K562 (cell line): Measurements from ENCODE around the gene KCTD18. TPM values are rescaled to one million over a fixed set of nuclear protein-coding genes. Genes with fewer than 3 reads are reported as not detected.
A peak's percentile ranks its signal among the peaks of the same experiment; 100 is the strongest.

Experiments used
- EP400 ChIP-seq: fragments of 450-650 bp; IDR thresholded peaks from 2 replicates; pipeline ENCODE4 v1.6.1; 2017; ENCODE audit warnings: antibody characterized with exemption, mild to moderate bottlenecking, moderate library complexity
- FOXM1 ChIP-seq, 2 experiments: fragments of 450-650 bp in 1 of 2; sonication (generic) in 1 of 2; formaldehyde crosslinking in 1 of 2; IDR thresholded peaks; 2 replicates each; pipeline versions ENCODE4 v1.6.1 to v1.9.0; 2017 to 2022; ENCODE audit warnings: low read depth in 2 of 2, mild to moderate bottlenecking in 2 of 2, missing genetic modification reagents in 1 of 2, moderate library complexity in 1 of 2
- GABPB1 ChIP-seq: sonication (generic); formaldehyde crosslinking; IDR thresholded peaks from 2 replicates; pipeline ENCODE4 v1.8.0; 2022; ENCODE audit warnings: mild to moderate bottlenecking, missing genetic modification reagents
- GTF3C2 ChIP-seq: IDR thresholded peaks from 3 replicates; pipeline ENCODE4 v1.6.1; 2011; ENCODE audit warnings: borderline replicate concordance, mild to moderate bottlenecking, moderate library complexity; ENCODE audit not compliant: insufficient read length; ENCODE audit errors: extremely low read depth
- ID3 ChIP-seq, 2 experiments: fragments of 250-450 bp in 1 of 2; fragments of 450-650 bp in 1 of 2; sonication (Bioruptor Pico) in 1 of 2; IDR thresholded peaks; 2 replicates each; pipeline versions ENCODE4 v1.6.1 to v1.8.0; 2016 to 2021; ENCODE audit warnings: mild to moderate bottlenecking in 2 of 2, moderate library complexity in 2 of 2, missing compliant biosample characterization in 1 of 2, missing genetic modification characterization in 1 of 2
- KAT7 ChIP-seq: sonication (generic); formaldehyde crosslinking; IDR thresholded peaks from 2 replicates; pipeline ENCODE4 v1.8.0; 2022; ENCODE audit warnings: missing genetic modification reagents, mild to moderate bottlenecking, borderline replicate concordance
- KDM1A ChIP-seq, 2 experiments: fragments of 450-650 bp; IDR thresholded peaks; 2 replicates each; pipeline ENCODE4 v1.6.1; 2016; ENCODE audit warnings: mild to moderate bottlenecking in 2 of 2
- KLF1 ChIP-seq: fragments of 450-650 bp; IDR thresholded peaks from 2 replicates; pipeline ENCODE4 v1.6.1; 2016; ENCODE audit warnings: missing genetic modification characterization, missing compliant biosample characterization
- L3MBTL2 ChIP-seq: fragments of 450-650 bp; IDR thresholded peaks from 2 replicates; pipeline ENCODE4 v1.6.1; 2016; ENCODE audit warnings: mild to moderate bottlenecking, moderate library complexity
- MAFG ChIP-seq: fragments of 450-650 bp; conservative IDR thresholded peaks from 2 replicates; pipeline ENCODE4 v1.6.1; 2016; ENCODE audit warnings: missing genetic modification characterization, missing compliant biosample characterization
- MNT ChIP-seq, 2 experiments: fragments of 450-650 bp; conservative IDR thresholded peaks; 2 replicates each; pipeline ENCODE4 v1.6.1; 2017; ENCODE audit warnings: mild to moderate bottlenecking in 2 of 2, moderate library complexity in 2 of 2
- NR1H2 ChIP-seq: sonication (generic); formaldehyde crosslinking; IDR thresholded peaks from 2 replicates; pipeline ENCODE4 v1.4.0; 2020; ENCODE audit warnings: mild to moderate bottlenecking, missing genetic modification reagents
- RBFOX2 ChIP-seq: fragments of 200-400 bp; formaldehyde crosslinking; IDR thresholded peaks from 2 replicates; pipeline ENCODE4 v1.6.1; 2017; ENCODE audit warnings: low read depth, mild to moderate bottlenecking, low read length, moderate library complexity
- RFX5 ChIP-seq: IDR thresholded peaks from 2 replicates; pipeline ENCODE4 v1.6.1; 2011; ENCODE audit warnings: low read depth, mild to moderate bottlenecking, improper control_type of control experiment, low read length
- SOX6 ChIP-seq: fragments of 450-650 bp; IDR thresholded peaks from 2 replicates; pipeline ENCODE4 v1.6.1; 2014; ENCODE audit warnings: mild to moderate bottlenecking
- SRSF3 ChIP-seq: fragments of 200-400 bp; formaldehyde crosslinking; IDR thresholded peaks from 2 replicates; pipeline ENCODE4 v1.6.1; 2016; ENCODE audit warnings: mild to moderate bottlenecking, low read length, moderate library complexity; ENCODE audit not compliant: insufficient read depth
- TAF15 ChIP-seq: fragments of 200-400 bp; formaldehyde crosslinking; IDR thresholded peaks from 2 replicates; pipeline ENCODE4 v1.6.1; 2017; ENCODE audit warnings: mild to moderate bottlenecking, low read depth, low read length, moderate library complexity
- TEAD2 ChIP-seq: fragments of 450-650 bp; IDR thresholded peaks from 2 replicates; pipeline ENCODE4 v1.6.1; 2016; ENCODE audit warnings: missing genetic modification characterization, control low read depth, missing compliant biosample characterization
- TEAD4 ChIP-seq, 2 experiments: sonication (generic) in 1 of 2; formaldehyde crosslinking in 1 of 2; IDR thresholded peaks; 2 replicates each; pipeline versions ENCODE4 v1.6.1 to v1.8.0; 2012 to 2022; ENCODE audit warnings: borderline replicate concordance in 1 of 2, inconsistent platforms in 1 of 2, low read length in 1 of 2, mild to moderate bottlenecking in 1 of 2, missing genetic modification reagents in 1 of 2
- ZNF124 ChIP-seq: sonication (generic); formaldehyde crosslinking; IDR thresholded peaks from 2 replicates; pipeline ENCODE4 v1.8.1; 2022; ENCODE audit warnings: missing genetic modification reagents
- ZNF408 ChIP-seq: fragments of 250-450 bp; sonication (Bioruptor Pico); IDR thresholded peaks from 2 replicates; pipeline ENCODE4 v1.4.0; 2020; ENCODE audit warnings: low read depth, mild to moderate bottlenecking, moderate library complexity
- polyA plus RNA-seq, 8 experiments: library from polyadenylated mRNA; depleted of rRNA in 4 of 8; stranded (reverse) in 5 of 8; unstranded in 3 of 8; fragments of >200 nt; fragmentation: Nextera tagmentation in 2 of 8; fragmentation: Illumina TruSeq in 1 of 8; extraction: Ambion mirVana in 2 of 8; extraction: Trizol in 1 of 8; gene quantifications; 2 replicates each; pipeline versions ENCODE4 v1.2.1 to v1.2.3, GENCODE V29; 2011 to 2014; ENCODE audit warnings: inconsistent platforms in 1 of 8, missing spikeins in 1 of 8
- total RNA-seq, 7 experiments: library from RNA; depleted of rRNA in 6 of 7; stranded (reverse); fragments of >200 nt in 6 of 7; fragmentation: Illumina TruSeq in 2 of 7; extraction: Trizol in 2 of 7; gene quantifications; 2 replicates each; pipeline versions ENCODE4 v1.2.1 to v1.2.3, GENCODE V29; 2011 to 2021; ENCODE audit warnings: low replicate concordance in 1 of 7

Gene KCTD18
- total and polyA plus RNA-seq, 9 of the 15 experiments (the other 6 are each of a cell fraction or from before 2014, with no cell fraction given) = 0.39 to 5.4 (median 3.8) TPM

- TF ChIP-seq TEAD2 = no peak
- TF ChIP-seq ZNF124 (CRISPR knock-in tag) = no peak
- no peak for TF ChIP-seq TEAD4 (IDR thresholded peaks at IDR 0.05; ENCODE audit: low read length)
- TF ChIP-seq TEAD4 (CRISPR knock-in tag; IDR thresholded peaks at IDR 0.05; ENCODE audit: borderline replicate concordance) = no peak
- no peak for TF ChIP-seq ID3 (CRISPR knock-in tag; IDR thresholded peaks at IDR 0.05)
- no peak for TF ChIP-seq ID3 (tag; IDR thresholded peaks at IDR 0.05)
- TF ChIP-seq EP400 = peak; percentile 88
- no peak for TF ChIP-seq NR1H2
- TF ChIP-seq MAFG (tag) = no peak
- no peak for TF ChIP-seq GTF3C2
- peak; percentile 85 for TF ChIP-seq L3MBTL2
- no peak for TF ChIP-seq KAT7 (CRISPR knock-in tag)
- TF ChIP-seq FOXM1 (IDR thresholded peaks at IDR 0.05; ENCODE audit: low read depth) = peak; percentile 99
- TF ChIP-seq FOXM1 (CRISPR knock-in tag; IDR thresholded peaks at IDR 0.05; ENCODE audit: low read depth) = peak; percentile 62; the same call in 1 of the 2 replicates
- 0 out of 2 replicates have a peak, but pooled peaks have one; percentile 21 for TF ChIP-seq SOX6
- no peak for TF ChIP-seq TAF15
- TF ChIP-seq KDM1A (IDR thresholded peaks at IDR 0.05) = no peak
- peak; percentile 93 for TF ChIP-seq RBFOX2
- 0 out of 2 replicates have a peak, but pooled peaks have one; percentile 39 for TF ChIP-seq KLF1 (tag)
- peak; percentile 54 to 84; a peak in 3 of 4 replicates for TF ChIP-seq MNT (conservative IDR thresholded peaks at IDR 0.05)
- peak; percentile 91 for TF ChIP-seq GABPB1
- TF ChIP-seq RFX5 = no peak
- TF ChIP-seq ZNF408 = no peak
- TF ChIP-seq SRSF3 = no peak
These were observed 16.2 kb upstream of the KCTD18 start, which contains the start of gene SGO2 (continued) for GRCh38 chr2:200525882-200526651.
